K562 (cell line): ENCODE measurements around the gene ZNF519. TPM values are rescaled to one million over a fixed set of nuclear protein-coding genes. Genes with fewer than 3 reads are reported as not detected.

Experiments
- ATAC-seq: fragments of 200-7000 bp; cut with Tn5 transposase; 3 replicates; pipeline ENCODE4 v1.9.1; 2020; ENCODE audit warnings: moderate library complexity
- BruUV-seq: library from RNA; stranded (reverse); fragments of 400-500 nt; replicated peaks from 2 replicates; lab custom pipeline; 2021; lab: Mats Ljungman, UMichigan
- CTCF ChIA-PET: fragments of 300-600 bp; formaldehyde crosslinking; extraction: SDS; loops from one replicate; lab custom pipeline; 2021; ENCODE audit warnings: low intra/inter-chr PET ratio; lab: Yijun Ruan, JAX
- POLR2A ChIA-PET: fragments of 300-600, 350-650 bp; sonication (Branson Sonifier 250); formaldehyde crosslinking; extraction: SDS; loops from one replicate; lab custom pipeline; 2021; ENCODE audit warnings: antibody characterized with exemption, inconsistent platforms; lab: Yijun Ruan, JAX
- DNase-seq, 4 experiments: peaks; one replicate each; pipeline versions ENCODE4 v3.0.0 to v3.0.0-alpha.2; 2011 to 2018; ENCODE audit warnings: low spot score in 3 of 4, mixed read lengths in 3 of 4; ENCODE audit errors: extremely low read depth in 1 of 4
- FAIRE-seq: peaks from 2 replicates; lab custom pipeline; 2011; peaks lifted over from hg19 to GRCh38; lab: Jason Lieb, UNC
- H2AFZ ChIP-seq: 2 replicates; pipeline ENCODE4 v1.6.0; 2011; ENCODE audit warnings: low read depth, low read length, control low read depth, inconsistent platforms
- H3K27ac ChIP-seq: fragments of 200-600 bp; 3 replicates; pipeline ENCODE4 v1.8.0; 2011; ENCODE audit warnings: low read depth, mild to moderate bottlenecking, control low read depth, inconsistent platforms, low read length, moderate library complexity, mixed read lengths; ENCODE audit errors: extremely low read depth
- H3K27me3 ChIP-seq, 2 experiments: fragments of 300-600 bp in 1 of 2; 2 replicates in 1 of 2; 3 replicates in 1 of 2; pipeline versions ENCODE4 v1.6.0 to v1.8.0; 2011; ENCODE audit warnings: inconsistent platforms in 2 of 2, low read length in 2 of 2, mild to moderate bottlenecking in 1 of 2, mixed read lengths in 1 of 2, moderate library complexity in 1 of 2; ENCODE audit not compliant: control insufficient read depth in 2 of 2, insufficient read depth in 2 of 2
- H3K36me3 ChIP-seq: fragments of 300-600 bp; 3 replicates; pipeline ENCODE4 v1.8.0; 2011; ENCODE audit warnings: mild to moderate bottlenecking, low read length, inconsistent platforms; ENCODE audit not compliant: control insufficient read depth, insufficient read depth
- H3K4me1 ChIP-seq, 2 experiments: fragments of 200-600 bp in 1 of 2; replicated peaks in 1 of 2; 2 replicates in 1 of 2; 3 replicates in 1 of 2; pipeline versions ENCODE4 v1.5.1 to v1.8.0; 2011; ENCODE audit warnings: inconsistent platforms in 2 of 2, low read length in 2 of 2, mild to moderate bottlenecking in 1 of 2, mixed read lengths in 1 of 2, moderate library complexity in 1 of 2; ENCODE audit not compliant: control insufficient read depth in 2 of 2, insufficient read depth in 2 of 2
- H3K4me2 ChIP-seq: 2 replicates; pipeline ENCODE4 v1.6.1; 2011; ENCODE audit warnings: low read length, control low read depth, inconsistent platforms, mixed read lengths; ENCODE audit not compliant: insufficient read depth
- H3K4me3 ChIP-seq: fragments of 200-600 bp; sonication (generic), shearing (Covaris generic); 2 replicates; pipeline ENCODE4 v1.5.1; 2016; ENCODE audit warnings: control low read depth, inconsistent platforms
- H3K79me2 ChIP-seq: fragments of 200-600 bp; 3 replicates; pipeline ENCODE4 v1.8.0; 2011; ENCODE audit warnings: low read length, inconsistent platforms; ENCODE audit not compliant: control insufficient read depth, insufficient read depth
- H3K9ac ChIP-seq, 2 experiments: 2 replicates each; pipeline versions ENCODE4 v1.6.0 to v1.6.1; 2011; ENCODE audit warnings: low read depth in 2 of 2, low read length in 2 of 2, control low read depth in 1 of 2, inconsistent platforms in 1 of 2, mild to moderate bottlenecking in 1 of 2, mixed read lengths in 1 of 2; ENCODE audit not compliant: insufficient read depth in 1 of 2
- H3K9me1 ChIP-seq: one replicate; pipeline ENCODE4 v1.6.0; 2011; ENCODE audit warnings: inconsistent platforms, mild to moderate bottlenecking, low read length, moderate library complexity; ENCODE audit not compliant: control insufficient read depth, insufficient read depth
- H3K9me3 ChIP-seq: replicated peaks from 2 replicates; pipeline ENCODE4 v1.5.1; 2011; ENCODE audit warnings: low read depth, low read length, inconsistent platforms; ENCODE audit not compliant: control insufficient read depth, insufficient read depth
- H4K20me1 ChIP-seq: replicated peaks from 2 replicates; pipeline ENCODE4 v1.6.1; 2011; ENCODE audit warnings: low read length, inconsistent platforms, mixed read lengths; ENCODE audit not compliant: control insufficient read depth, insufficient read depth
- HNRNPH1 ChIP-seq: fragments of 200-400 bp; formaldehyde crosslinking; optimal IDR thresholded peaks from 2 replicates; pipeline ENCODE3; 2017; ENCODE audit warnings: low read depth, mild to moderate bottlenecking, low read length, moderate library complexity
- ILK ChIP-seq: fragments of 450-650 bp; IDR thresholded peaks from 2 replicates; pipeline ENCODE4 v1.6.1; 2016; ENCODE audit warnings: missing genetic modification characterization, low read depth, mild to moderate bottlenecking, missing compliant biosample characterization, moderate library complexity, borderline replicate concordance
- KDM1A ChIP-seq, 2 experiments: fragments of 450-650 bp; IDR thresholded peaks; 2 replicates each; pipeline ENCODE4 v1.6.1; 2016; ENCODE audit warnings: mild to moderate bottlenecking in 2 of 2
- NFE2 ChIP-seq: IDR thresholded peaks from 2 replicates; pipeline ENCODE4 v1.6.1; 2014; ENCODE audit warnings: antibody characterized with exemption, low read depth
- PHF20 ChIP-seq: fragments of 450-650 bp; IDR thresholded peaks from 2 replicates; pipeline ENCODE4 v1.6.1; 2018; ENCODE audit not compliant: partially characterized antibody
- SMAD4 ChIP-seq: fragments of 250-450 bp; sonication (Bioruptor Pico); conservative IDR thresholded peaks from 2 replicates; pipeline ENCODE4 v1.8.0; 2021; ENCODE audit warnings: inconsistent platforms, mild to moderate bottlenecking, moderate library complexity
- SMARCE1 ChIP-seq: fragments of 450-650 bp; IDR thresholded peaks from 2 replicates; pipeline ENCODE4 v1.7.1; 2016; ENCODE audit warnings: mild to moderate bottlenecking
- ZNF445 ChIP-seq: fragments of 250-450 bp; sonication (Bioruptor Pico); IDR thresholded peaks from 2 replicates; pipeline ENCODE4 v1.4.0; 2020; ENCODE audit warnings: low read depth, mild to moderate bottlenecking, moderate library complexity
- ZNF551 ChIP-seq: fragments of 250-450 bp; sonication (Bioruptor Pico); IDR thresholded peaks from 2 replicates; pipeline ENCODE4 v1.5.0; 2021; ENCODE audit warnings: mild to moderate bottlenecking, moderate library complexity
- WGBS: fragments of 100-300 bp; shearing (Covaris generic); methylation state at CpG from one replicate; pipeline ENCODE4 v1.1.6; 2016; ENCODE audit warnings: low coverage, mixed read lengths; ENCODE audit not compliant: insufficient coverage; ENCODE audit errors: missing lambda C conversion rate; 5-methylcytosine and 5-hydroxymethylcytosine counted together
- in situ Hi-C: fragments of 300-500 bp; cut with MboI; formaldehyde crosslinking; loops from 4 replicates; pipeline ENCODE4 v1.15.0; 2018; ENCODE audit warnings: inconsistent platforms, mixed read lengths
- intact Hi-C: fragments of 100-400 bp; cut with micrococcal nuclease; formaldehyde crosslinking; loops from 2 replicates; pipeline ENCODE4 v1.14.2; 2022
- polyA plus RNA-seq, 8 experiments: library from polyadenylated mRNA; depleted of rRNA in 4 of 8; stranded (reverse) in 5 of 8; unstranded in 3 of 8; fragments of >200 nt; fragmentation: Nextera tagmentation in 2 of 8; fragmentation: Illumina TruSeq in 1 of 8; extraction: Ambion mirVana in 2 of 8; extraction: Trizol in 1 of 8; gene quantifications; 2 replicates each; pipeline versions ENCODE4 v1.2.1 to v1.2.3, GENCODE V29; 2011 to 2014; ENCODE audit warnings: inconsistent platforms in 1 of 8, missing spikeins in 1 of 8
- total RNA-seq, 7 experiments: library from RNA; depleted of rRNA in 6 of 7; stranded (reverse); fragments of >200 nt in 6 of 7; fragmentation: Illumina TruSeq in 2 of 7; extraction: Trizol in 2 of 7; gene quantifications; 2 replicates each; pipeline versions ENCODE4 v1.2.1 to v1.2.3, GENCODE V29; 2011 to 2021; ENCODE audit warnings: low replicate concordance in 1 of 7

Gene ZNF519
- total and polyA plus RNA-seq, 9 of the 15 experiments (the other 6 are each of a cell fraction or from before 2014, with no cell fraction given) = 5.1 to 15.1 (median 7.9) TPM

GRCh38 chr18:14085770-14086457, 46.3 kb downstream of the ZNF519 start:
- in situ Hi-C loops = loop anchor here (10.0 kb wide), 2 partner anchors 251 to 531 kb away; no protein-coding TSS in a partner anchor
- CTCF ChIA-PET = interaction anchor here (1.2 to 1.5 kb wide), 3 partner anchors 253 to 273 kb away, joined by 4 to 6 read pairs (median 5); no protein-coding TSS in a partner anchor
- no peaks in the 10 kb centered on the region; a peak in 1 of 5 replicates for H3K27me3 ChIP-seq
- H2AFZ ChIP-seq = no peak overlapping the region
- FAIRE-seq (no peak), DNase-seq (no peak)
- no peak overlapping the region for H3K27ac ChIP-seq
- no peaks in the 10 kb centered on the region for H3K9me1 ChIP-seq
- no peaks in the 10 kb centered on the region for H3K9me3 ChIP-seq
- H3K4me2 ChIP-seq = no peak overlapping the region
- no peaks in the 10 kb centered on the region for H3K4me1 ChIP-seq
- no peaks in the 10 kb centered on the region for H3K79me2 ChIP-seq
- H3K4me3 ChIP-seq = no peak overlapping the region
- no TSS peak for BruUV-seq
- 6% methylated on average over 9 of the region's 9 CpGs for WGBS
- TF ChIP-seq SMARCE1 = no peak
- TF ChIP-seq, all 486 proteins: peak for 0
- POLR2A ChIA-PET = no interaction called here
- H3K36me3 ChIP-seq = no peaks in the 10 kb centered on the region
- intact Hi-C loops = loop anchor here (1.0 kb wide), 2 partner anchors 262 to 273 kb away; partner anchors contain the start of gene MC5R
- H4K20me1 ChIP-seq = no peaks in the 10 kb centered on the region
- no peak overlapping the region for H3K9ac ChIP-seq
- ATAC-seq = peak; percentile 23; the same call in 2 of the 3 replicates

GRCh38 chr18:14075196-14075595, 57.0 kb downstream of the ZNF519 start:
- peak; percentile 59; the same call in 1 of the 3 replicates for ATAC-seq
- BruUV-seq = no TSS peak

More at GRCh38 chr18:14075196-14075595, 57.0 kb downstream of the ZNF519 start:
- Histone ChIP-seq H3K27me3 (no peaks in the 10 kb centered on the region), H3K27ac (no peak overlapping the region), H3K36me3 (no peaks in the 10 kb centered on the region), H3K9ac (no peak overlapping the region), H3K4me3 (no peak overlapping the region), H3K4me1 (no peaks in the 10 kb centered on the region), H3K4me2 (no peak overlapping the region), H3K9me1 (no peaks in the 10 kb centered on the region), H4K20me1 (no peaks in the 10 kb centered on the region), H2AFZ (no peak overlapping the region), H3K9me3 (no peaks in the 10 kb centered on the region), H3K79me2 (no peaks in the 10 kb centered on the region)
- in situ Hi-C loops (no loop called here), intact Hi-C loops (loop anchor here (10.0 kb wide), 1 partner anchor 520 kb away; no protein-coding TSS in a partner anchor)
- no peak for FAIRE-seq
- no peak for DNase-seq
- 10% methylated on average over 3 of the region's 3 CpGs for WGBS
- ChIA-PET CTCF (no interaction called here), POLR2A (no interaction called here)
- TF ChIP-seq PHF20 (no peak), NFE2 (no peak), KDM1A (IDR thresholded peaks at IDR 0.05) (no peak), ZNF445 (CRISPR knock-in tag) (no peak), ZNF551 (CRISPR knock-in tag) (no peak), SMAD4 (CRISPR knock-in tag) (no peak), HNRNPH1 (no peak), ILK (tag) (no peak)
